Loucy (cell line): ENCODE measurements around the gene POU2F2.

Source experiments
- H2AFZ ChIP-seq: fragments of 200-600 bp; sonication (generic); 2 replicates; pipeline ENCODE4 v1.6.0; 2016; ENCODE audit warnings: antibody characterized with exemption, mild to moderate bottlenecking, low read length, moderate library complexity
- H3F3A ChIP-seq: fragments of 200-600 bp; 2 replicates; pipeline ENCODE4 v1.6.0; 2016; ENCODE audit warnings: antibody characterized with exemption, low read depth, mild to moderate bottlenecking
- H3K27me3 ChIP-seq: fragments of 200-600 bp; sonication (generic); 2 replicates; pipeline ENCODE4 v1.6.1; 2014; ENCODE audit warnings: low read length, mild to moderate bottlenecking; ENCODE audit not compliant: insufficient read depth, poor library complexity, severe bottlenecking
- H3K36me3 ChIP-seq: fragments of 200-600 bp; sonication (generic); 2 replicates; pipeline ENCODE4 v1.6.1; 2016; ENCODE audit warnings: low read length; ENCODE audit not compliant: insufficient read depth
- H3K4me1 ChIP-seq: fragments of 200-600 bp; sonication (generic); 2 replicates; pipeline ENCODE4 v1.5.1; 2014; ENCODE audit warnings: low read length, mild to moderate bottlenecking; ENCODE audit not compliant: insufficient read depth, poor library complexity, severe bottlenecking
- H3K4me2 ChIP-seq: fragments of 200-600 bp; sonication (generic); 2 replicates; pipeline ENCODE4 v1.6.0; 2014; ENCODE audit warnings: antibody characterized with exemption, low read length, low read depth, mild to moderate bottlenecking; ENCODE audit not compliant: poor library complexity, severe bottlenecking
- H3K4me3 ChIP-seq: fragments of 200-600 bp; sonication (generic); 2 replicates; pipeline ENCODE4 v1.5.1; 2014; ENCODE audit warnings: low read length, mild to moderate bottlenecking, mixed read lengths; ENCODE audit not compliant: poor library complexity, severe bottlenecking
- H3K79me2 ChIP-seq: fragments of 200-600 bp; sonication (generic); 2 replicates; pipeline ENCODE4 v1.6.1; 2014; ENCODE audit warnings: low read length; ENCODE audit not compliant: insufficient read depth
- H3K9ac ChIP-seq: fragments of 200-600 bp; sonication (generic); 2 replicates; pipeline ENCODE4 v1.6.0; 2014; ENCODE audit warnings: mild to moderate bottlenecking, low read depth, low read length, moderate library complexity; ENCODE audit not compliant: poor library complexity, severe bottlenecking
- H3K9me2 ChIP-seq: fragments of 200-600 bp; sonication (generic); replicated peaks from 2 replicates; pipeline ENCODE4 v1.6.1; 2016; ENCODE audit warnings: low read depth, low read length, mixed read lengths
- H3K9me3 ChIP-seq: fragments of 200-600 bp; sonication (generic); 2 replicates; pipeline ENCODE4 v1.6.1; 2014; ENCODE audit warnings: mild to moderate bottlenecking, antibody characterized with exemption, low read length, low read depth; ENCODE audit not compliant: insufficient read depth
- H4K20me1 ChIP-seq: fragments of 200-600 bp; sonication (generic); 2 replicates; pipeline ENCODE4 v1.6.0; 2014; ENCODE audit warnings: antibody characterized with exemption, low read length, mild to moderate bottlenecking; ENCODE audit not compliant: insufficient read depth, poor library complexity, severe bottlenecking
- EZH2phosphoT487 ChIP-seq: fragments of 200-600 bp; IDR thresholded peaks from 2 replicates; pipeline ENCODE4 v1.6.1; 2018; ENCODE audit warnings: antibody characterized with exemption, mild to moderate bottlenecking, moderate library complexity, borderline replicate concordance
- TF ChIP-seq, protein P1 (sequence below): fragments of 200-600 bp; sonication (generic); conservative IDR thresholded peaks from 2 replicates; pipeline ENCODE4 v1.5.1; 2014; ENCODE audit warnings: mild to moderate bottlenecking, antibody characterized with exemption, low read length

POU2F2 gene

DNA sequence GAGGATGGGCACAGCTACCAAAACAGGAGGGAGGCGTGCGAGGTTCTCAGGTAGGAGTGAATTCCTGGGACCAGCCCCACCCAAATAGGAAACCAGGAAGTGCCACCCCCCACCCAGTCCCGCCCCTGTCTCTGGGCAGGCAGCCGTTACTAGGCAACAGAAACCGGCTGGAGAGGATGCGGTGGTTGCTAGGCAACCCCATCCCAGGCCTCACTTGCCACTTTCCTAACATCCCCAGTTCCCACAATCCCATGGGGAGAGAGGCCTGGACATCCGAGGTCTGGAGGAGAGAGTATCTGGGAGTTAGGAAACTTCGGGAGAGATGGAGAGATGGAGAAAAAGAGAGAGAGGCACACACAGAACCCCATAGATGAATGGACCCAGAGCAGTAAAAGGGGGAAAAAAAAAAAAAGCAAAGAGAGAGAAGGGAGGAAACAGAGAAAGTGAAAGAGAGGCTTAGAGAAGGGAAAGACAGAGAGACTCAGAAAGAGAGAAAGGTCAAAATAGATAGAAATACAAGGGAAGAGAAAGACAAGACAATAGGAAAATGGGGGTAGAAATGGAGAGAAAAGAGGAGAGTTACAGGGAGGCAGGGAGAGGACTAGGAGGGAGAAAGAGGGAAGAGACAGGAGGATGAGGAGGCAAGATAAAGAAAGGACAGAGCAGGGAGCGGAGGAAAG lies 66.0 kb downstream of the POU2F2 start:
- Histone ChIP-seq H2AFZ (no peak overlapping the region), H3K4me3 (no peak overlapping the region), H3K27me3 (no peaks in the 10 kb centered on the region), H3K36me3 (no peaks in the 10 kb centered on the region), H3K4me1 (no peaks in the 10 kb centered on the region), H3K79me2 (no peaks in the 10 kb centered on the region), H3K9ac (no peak overlapping the region), H3K4me2 (no peak overlapping the region), H4K20me1 (no peaks in the 10 kb centered on the region), H3K9me2 (no peaks in the 10 kb centered on the region), H3K9me3 (no peaks in the 10 kb centered on the region), H3F3A (no peaks in the 10 kb centered on the region)
- TF ChIP-seq EZH2phosphoT487, result no peak
- TF ChIP-seq, protein P1, sequence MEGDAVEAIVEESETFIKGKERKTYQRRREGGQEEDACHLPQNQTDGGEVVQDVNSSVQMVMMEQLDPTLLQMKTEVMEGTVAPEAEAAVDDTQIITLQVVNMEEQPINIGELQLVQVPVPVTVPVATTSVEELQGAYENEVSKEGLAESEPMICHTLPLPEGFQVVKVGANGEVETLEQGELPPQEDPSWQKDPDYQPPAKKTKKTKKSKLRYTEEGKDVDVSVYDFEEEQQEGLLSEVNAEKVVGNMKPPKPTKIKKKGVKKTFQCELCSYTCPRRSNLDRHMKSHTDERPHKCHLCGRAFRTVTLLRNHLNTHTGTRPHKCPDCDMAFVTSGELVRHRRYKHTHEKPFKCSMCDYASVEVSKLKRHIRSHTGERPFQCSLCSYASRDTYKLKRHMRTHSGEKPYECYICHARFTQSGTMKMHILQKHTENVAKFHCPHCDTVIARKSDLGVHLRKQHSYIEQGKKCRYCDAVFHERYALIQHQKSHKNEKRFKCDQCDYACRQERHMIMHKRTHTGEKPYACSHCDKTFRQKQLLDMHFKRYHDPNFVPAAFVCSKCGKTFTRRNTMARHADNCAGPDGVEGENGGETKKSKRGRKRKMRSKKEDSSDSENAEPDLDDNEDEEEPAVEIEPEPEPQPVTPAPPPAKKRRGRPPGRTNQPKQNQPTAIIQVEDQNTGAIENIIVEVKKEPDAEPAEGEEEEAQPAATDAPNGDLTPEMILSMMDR, result no peak

DNA sequence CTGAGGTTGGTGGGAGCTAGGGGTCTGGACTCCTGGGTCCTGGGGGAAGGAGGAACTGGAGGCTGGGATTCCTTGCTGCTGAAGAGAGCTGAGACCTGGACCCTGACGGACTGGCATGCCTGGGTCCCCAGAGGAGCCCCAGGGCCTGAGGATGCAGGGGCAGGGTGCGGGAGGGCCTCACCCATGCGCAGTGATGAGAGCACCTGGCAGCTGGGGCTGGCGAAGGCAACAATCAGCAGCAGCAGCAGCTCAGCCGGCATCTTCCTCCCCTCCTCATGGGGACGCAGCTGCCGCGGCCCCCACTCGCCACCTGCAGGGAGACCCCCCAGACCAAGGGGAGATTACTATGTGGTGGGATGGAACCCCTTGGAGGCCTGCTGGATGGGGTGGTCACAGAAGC lies 66.7 kb downstream of the POU2F2 start:
- H3K9ac ChIP-seq, result no peak overlapping the region
- H3K4me1 ChIP-seq, result no peaks in the 10 kb centered on the region
- no peak overlapping the region for H3K4me3 ChIP-seq
- H4K20me1 ChIP-seq, result no peaks in the 10 kb centered on the region
- H3F3A ChIP-seq, result no peaks in the 10 kb centered on the region
- no peaks in the 10 kb centered on the region for H3K9me3 ChIP-seq
- no peak for TF ChIP-seq EZH2phosphoT487
- TF ChIP-seq, protein P1, result no peak
- no peak overlapping the region for H2AFZ ChIP-seq
- H3K79me2 ChIP-seq, result no peaks in the 10 kb centered on the region
- H3K9me2 ChIP-seq, result no peaks in the 10 kb centered on the region
- H3K27me3 ChIP-seq, result no peaks in the 10 kb centered on the region
- H3K4me2 ChIP-seq, result no peak overlapping the region
- H3K36me3 ChIP-seq, result no peaks in the 10 kb centered on the region

DNA sequence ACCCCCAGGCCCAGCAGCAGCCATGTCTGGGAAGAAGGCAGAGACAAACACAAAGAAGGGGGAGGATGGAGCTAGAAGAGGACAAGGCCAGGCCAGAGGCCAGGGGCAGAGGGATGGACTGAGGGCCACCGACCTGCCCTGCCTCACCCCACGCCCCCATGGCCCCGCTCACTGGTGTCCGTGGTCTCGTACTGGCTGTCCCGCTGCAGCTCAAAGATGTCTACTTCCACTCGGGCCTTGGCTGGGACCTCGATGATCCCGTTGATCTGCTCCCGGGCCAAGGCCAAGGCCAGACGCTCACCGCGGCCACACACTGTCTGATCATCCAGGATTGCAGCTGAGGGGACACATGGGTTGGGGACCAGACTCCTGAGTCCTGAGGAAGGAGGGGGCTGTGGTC lies 67.2 kb downstream of the POU2F2 start:
- H3K9ac ChIP-seq, result no peak overlapping the region
- no peaks in the 10 kb centered on the region for H3K4me1 ChIP-seq
- no peaks in the 10 kb centered on the region for H3K27me3 ChIP-seq
- H4K20me1 ChIP-seq, result no peaks in the 10 kb centered on the region
- no peaks in the 10 kb centered on the region for H3F3A ChIP-seq
- no peak overlapping the region for H2AFZ ChIP-seq
- no peaks in the 10 kb centered on the region for H3K9me2 ChIP-seq
- H3K4me3 ChIP-seq, result no peak overlapping the region
- no peaks in the 10 kb centered on the region for H3K9me3 ChIP-seq
- H3K79me2 ChIP-seq, result no peaks in the 10 kb centered on the region
- TF ChIP-seq EZH2phosphoT487, result no peak
- TF ChIP-seq, protein P1, result no peak
- no peak overlapping the region for H3K4me2 ChIP-seq
- no peaks in the 10 kb centered on the region for H3K36me3 ChIP-seq
